Erythroblast (primary cell): Measurements from ENCODE around the gene TRAF4.

Source experiments
- GATA1 ChIP-seq: IDR thresholded peaks from 2 replicates; pipeline ENCODE4 v1.6.1; 2011; ENCODE audit warnings: low read depth, mild to moderate bottlenecking, control low read depth, low read length, moderate library complexity
- POLR2A ChIP-seq: IDR thresholded peaks from 2 replicates; pipeline ENCODE4 v1.6.1; 2011; ENCODE audit warnings: mild to moderate bottlenecking, low read length

- TF ChIP-seq POLR2A (no peak), GATA1 (no peak)
These were observed 29.9 kb downstream of the TRAF4 start for GRCh38 chr17:28773736-28774135.
